Fibroblast of skin of left quadriceps (primary cell): ENCODE results near the gene GNAO1.

Source experiments
- DNase-seq, 2 experiments: peaks; one replicate each; pipeline ENCODE4 v3.0.0-alpha.2; 2013; ENCODE audit warnings: low read depth in 2 of 2

The GNAO1 gene

GRCh38 chr16:56332464-56333079 is 141.3 kb downstream of the GNAO1 start:
- DNase-seq = peak in 1 of 2 experiments; percentile 7

GRCh38 chr16:56334761-56335160 is 143.5 kb downstream of the GNAO1 start:
- no peak for DNase-seq

- DNase-seq = no peak
Observed at GRCh38 chr16:56336071-56336688, 144.9 kb downstream of the GNAO1 start.

- DNase-seq = no peak
Observed at GRCh38 chr16:56336711-56337110, 145.4 kb downstream of the GNAO1 start.

- DNase-seq = no peak
Observed at GRCh38 chr16:56337131-56337857, 146.0 kb downstream of the GNAO1 start.

GRCh38 chr16:56337858-56338325 is 146.6 kb downstream of the GNAO1 start:
- DNase-seq = no peak

GRCh38 chr16:56338566-56339318 is 147.5 kb downstream of the GNAO1 start:
- no peak for DNase-seq

GRCh38 chr16:56339431-56340195 is 148.3 kb downstream of the GNAO1 start:
- no peak for DNase-seq

- no peak for DNase-seq
Observed at GRCh38 chr16:56340416-56340815, 149.1 kb downstream of the GNAO1 start.

- no peak for DNase-seq
Observed at GRCh38 chr16:56340864-56341365, 149.6 kb downstream of the GNAO1 start.

GRCh38 chr16:56341656-56342399 is 150.5 kb downstream of the GNAO1 start:
- DNase-seq = no peak

GRCh38 chr16:56343661-56344517 is 152.6 kb downstream of the GNAO1 start:
- no peak for DNase-seq

- DNase-seq = no peak
Observed at GRCh38 chr16:56344518-56345405, 153.5 kb downstream of the GNAO1 start.

GRCh38 chr16:56345406-56346050 is 154.2 kb downstream of the GNAO1 start:
- DNase-seq = no peak

GRCh38 chr16:56346131-56346890 is 155.0 kb downstream of the GNAO1 start:
- DNase-seq = no peak

- no peak for DNase-seq
Observed at GRCh38 chr16:56347166-56347565, 155.9 kb downstream of the GNAO1 start.

- no peak for DNase-seq
Observed at GRCh38 chr16:56347670-56348069, 156.4 kb downstream of the GNAO1 start.
